HG02885 (cell line): ENCODE data around the gene CEP131.

Experiments used
- ATAC-seq: cut with Tn5 transposase; IDR thresholded peaks from one replicate; pipeline ENCODE4 v1.9.1; 2021; ENCODE audit warnings: mild to moderate bottlenecking; ENCODE audit not compliant: unreplicated experiment, poor library complexity

Gene CEP131

GRCh38 chr17:81222906-81223761, at the start of gene CEP131:
TSS of gene CEP131 (minus strand) at chr17:81222965. CDS start at chr17:81220056, 2,909 bp downstream.
- peak; percentile 95 for ATAC-seq

GRCh38 chr17:81271226-81271625, 48.5 kb upstream of the CEP131 start:
- no peak for ATAC-seq

DNA sequence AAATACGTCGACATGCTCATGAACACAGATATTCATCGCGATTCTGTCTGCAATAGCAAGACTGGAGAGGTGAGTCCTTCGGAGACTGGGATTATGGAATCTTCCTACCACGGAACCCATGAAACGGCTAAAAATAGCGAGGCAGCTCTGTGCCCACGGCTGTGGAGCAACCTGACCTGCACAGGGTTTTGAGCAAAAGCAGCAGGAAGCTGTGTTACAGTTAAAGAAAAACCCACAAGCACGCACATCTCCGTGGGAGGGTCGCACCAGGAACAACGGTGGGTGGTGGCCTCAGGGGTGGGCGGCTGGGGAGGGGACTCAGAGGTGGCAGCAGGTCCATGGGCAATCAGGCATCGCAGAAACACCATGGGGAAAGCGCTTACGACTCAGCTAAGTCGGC, 47.5 kb upstream of the CEP131 start:
- ATAC-seq = no peak

- ATAC-seq = no peak
Measured at GRCh38 chr17:81267390-81268067, 44.8 kb upstream of the CEP131 start.

- ATAC-seq = no peak
Measured at GRCh38 chr17:81265576-81265975, 42.8 kb upstream of the CEP131 start.

- ATAC-seq = no peak
Measured at GRCh38 chr17:81264640-81265039, 41.9 kb upstream of the CEP131 start.

GRCh38 chr17:81263371-81264181, 40.8 kb upstream of the CEP131 start:
- ATAC-seq = no peak

DNA sequence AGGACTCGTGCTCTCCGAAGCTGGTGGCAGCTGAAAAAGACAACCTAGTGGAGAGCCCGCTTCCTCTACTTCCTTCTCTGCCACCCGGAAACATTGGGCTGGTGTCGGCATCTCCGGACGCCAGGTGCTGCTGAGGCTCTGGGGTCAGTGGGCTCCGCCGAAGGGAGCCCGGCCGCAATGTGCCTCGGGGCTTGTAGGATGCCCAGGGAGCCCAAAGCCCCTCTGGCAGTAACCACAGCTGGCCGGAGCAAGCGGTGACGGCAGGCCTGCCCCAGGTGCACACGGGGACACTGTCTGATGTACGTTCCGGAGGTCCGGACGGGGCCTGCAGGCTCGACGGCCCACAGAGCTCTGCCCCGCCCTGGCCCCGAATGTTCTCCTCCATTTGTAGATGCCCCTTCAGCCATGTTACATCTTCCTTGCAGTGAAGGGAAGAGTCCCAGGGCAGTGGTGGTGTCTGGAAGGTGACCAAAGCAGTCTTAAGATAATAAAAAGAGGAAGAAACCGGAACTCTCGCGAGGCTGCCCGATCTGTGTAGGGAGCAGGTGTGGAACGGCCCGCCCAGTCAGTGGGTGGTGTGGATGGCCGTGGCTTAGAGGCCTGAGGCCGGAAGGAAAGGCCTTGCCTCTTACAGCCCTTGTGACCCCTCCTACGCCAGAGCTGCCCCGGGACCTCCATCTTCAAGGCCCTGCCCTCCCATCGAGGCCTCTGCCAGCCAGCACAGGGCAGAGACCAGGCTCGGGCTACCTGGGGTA, 39.0 kb upstream of the CEP131 start:
- no peak for ATAC-seq

DNA sequence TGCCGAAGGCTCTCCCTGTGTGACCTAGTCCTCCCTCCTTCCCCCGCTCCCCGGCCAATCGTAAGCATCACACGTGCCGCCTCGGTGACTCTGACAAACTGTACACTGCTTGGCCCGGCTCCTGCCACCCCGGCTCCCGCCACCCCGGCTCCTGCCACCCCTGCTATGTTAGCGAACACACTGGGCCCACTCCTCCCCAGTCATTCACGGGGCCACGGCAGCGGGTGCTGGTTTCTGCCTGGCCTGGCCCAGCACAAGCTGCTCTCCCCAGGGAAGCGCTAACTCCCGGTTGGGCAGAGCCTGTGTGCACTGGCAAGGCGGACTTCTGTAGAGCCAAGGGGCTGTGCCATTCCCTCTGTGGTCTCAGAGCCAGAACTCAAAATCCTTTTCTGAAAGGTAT, 38.3 kb upstream of the CEP131 start:
- ATAC-seq = no peak

DNA sequence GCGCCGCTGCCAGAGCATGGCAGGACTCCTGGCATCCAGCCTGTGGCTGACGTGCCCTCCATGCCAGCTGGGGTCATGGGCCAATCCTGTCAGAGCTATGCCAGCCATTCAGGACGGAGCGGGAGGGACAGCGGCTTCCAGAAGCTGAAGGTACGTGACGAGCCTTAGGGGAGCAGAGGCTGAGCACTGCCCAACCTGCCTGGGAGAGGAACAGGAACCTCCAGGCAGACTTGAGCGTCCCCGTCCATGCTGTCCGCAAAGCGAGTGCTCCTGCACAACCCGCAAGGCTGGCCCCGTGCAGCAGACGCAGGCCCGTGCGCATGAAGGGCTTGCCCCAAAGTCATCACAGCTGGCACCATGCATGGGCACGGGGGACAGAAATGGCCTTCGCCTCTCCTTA, 37.9 kb upstream of the CEP131 start:
- ATAC-seq = no peak

- no peak for ATAC-seq
Measured at GRCh38 chr17:81260171-81260570, 37.4 kb upstream of the CEP131 start.

DNA sequence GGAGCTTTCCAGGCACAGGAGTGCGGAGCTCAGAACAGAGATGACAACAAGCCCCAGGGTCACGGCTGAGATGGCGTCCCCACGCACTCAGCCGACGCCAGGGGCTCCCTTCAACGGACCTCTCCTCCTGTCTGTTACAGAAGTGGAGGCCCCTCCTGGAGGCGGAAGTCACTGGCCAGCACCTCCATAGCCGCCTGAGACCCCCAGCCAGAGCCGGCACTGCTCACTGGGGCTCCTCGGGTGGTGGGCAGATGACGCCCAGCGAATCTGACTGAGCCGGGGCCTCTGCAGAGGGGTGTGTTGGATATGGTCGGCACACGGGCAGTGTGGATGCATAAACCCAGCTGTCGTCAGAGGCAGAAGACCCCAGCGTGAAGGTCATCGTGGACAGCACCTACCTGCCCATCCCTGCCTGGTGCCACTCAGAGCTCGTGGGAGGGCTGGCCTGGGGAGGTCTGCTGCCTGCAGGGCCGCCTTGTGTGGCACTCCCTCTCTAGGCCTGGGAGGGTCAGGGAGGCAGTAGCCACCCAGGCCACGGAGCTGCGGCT, 36.4 kb upstream of the CEP131 start:
- no peak for ATAC-seq

DNA sequence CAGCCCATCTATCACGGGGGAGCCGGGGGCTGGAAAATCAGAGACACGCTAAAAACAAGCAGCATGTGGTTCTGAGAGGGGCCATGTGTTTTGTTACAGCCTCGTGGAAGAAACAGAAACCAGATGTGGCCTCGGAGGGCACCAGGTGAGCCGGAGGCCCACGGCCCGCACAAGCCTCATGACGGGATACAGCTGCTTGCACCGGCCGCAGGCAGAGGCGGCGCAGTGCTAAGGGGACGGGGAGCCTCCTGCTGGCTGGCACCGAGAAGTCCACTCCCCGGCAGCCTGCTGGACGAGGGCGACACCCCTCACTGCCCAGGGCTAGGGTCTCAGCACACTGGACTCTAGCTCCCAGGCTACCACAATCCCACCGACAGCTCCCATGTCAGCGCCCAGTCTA, 35.5 kb upstream of the CEP131 start:
- no peak for ATAC-seq

DNA sequence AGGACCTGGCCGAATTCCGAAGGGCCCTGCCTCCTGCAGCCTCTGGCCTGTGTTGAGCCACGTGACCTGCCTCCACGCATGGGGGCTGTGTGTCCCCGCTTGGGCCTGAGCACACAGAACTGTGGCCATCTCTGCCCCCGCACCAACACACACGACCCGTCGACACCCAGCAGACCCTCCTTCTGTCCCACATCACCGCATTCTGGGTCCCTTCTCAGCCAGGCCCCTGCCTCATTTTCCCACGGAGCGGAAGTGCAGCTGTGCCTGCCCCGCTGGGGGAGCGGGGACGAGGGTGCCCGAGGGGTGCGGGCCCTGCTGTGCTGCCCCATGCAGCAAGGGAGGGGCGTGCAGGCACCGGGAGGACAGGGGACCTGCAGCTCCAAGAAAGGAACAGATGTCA, 34.8 kb upstream of the CEP131 start:
- no peak for ATAC-seq

DNA sequence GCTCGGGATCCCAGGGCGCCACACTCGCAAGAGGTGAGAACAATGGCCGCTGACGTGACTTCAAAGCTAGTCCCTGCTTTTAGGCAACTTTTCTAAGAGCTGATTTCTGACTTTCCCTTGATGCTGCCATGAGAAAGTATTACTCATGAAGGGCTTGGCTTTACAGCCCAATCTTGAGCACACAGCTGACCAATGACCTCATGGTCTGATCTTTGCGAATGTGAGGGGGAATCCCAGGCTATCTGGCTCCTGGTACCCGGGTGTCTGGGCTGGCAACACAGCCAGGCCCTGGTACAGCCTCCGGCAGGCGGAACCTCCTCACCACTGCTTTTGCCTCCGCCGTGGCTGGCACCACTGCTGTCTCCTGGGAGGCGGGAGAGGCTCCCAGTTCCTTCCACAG, 33.9 kb upstream of the CEP131 start:
- ATAC-seq = no peak

GRCh38 chr17:81254955-81255717, 32.4 kb upstream of the CEP131 start:
- ATAC-seq = no peak

- ATAC-seq = no peak
Measured at GRCh38 chr17:81253358-81254131, 30.8 kb upstream of the CEP131 start.

- ATAC-seq = no peak
Measured at GRCh38 chr17:81252987-81253329, 30.2 kb upstream of the CEP131 start.
